ENCODE results near the gene STRN4. TPM values are rescaled to one million over a fixed set of nuclear protein-coding genes. Genes with fewer than 3 reads are reported as not detected.
A peak's percentile ranks its signal among the peaks of the same experiment; 100 is the strongest.

The STRN4 gene
- total and polyA plus RNA-seq, 9 of the 15 experiments (the other 6 are each of a cell fraction or from before 2014, with no cell fraction given): 0.62 to 83.7 (median 36.9) TPM

DNA sequence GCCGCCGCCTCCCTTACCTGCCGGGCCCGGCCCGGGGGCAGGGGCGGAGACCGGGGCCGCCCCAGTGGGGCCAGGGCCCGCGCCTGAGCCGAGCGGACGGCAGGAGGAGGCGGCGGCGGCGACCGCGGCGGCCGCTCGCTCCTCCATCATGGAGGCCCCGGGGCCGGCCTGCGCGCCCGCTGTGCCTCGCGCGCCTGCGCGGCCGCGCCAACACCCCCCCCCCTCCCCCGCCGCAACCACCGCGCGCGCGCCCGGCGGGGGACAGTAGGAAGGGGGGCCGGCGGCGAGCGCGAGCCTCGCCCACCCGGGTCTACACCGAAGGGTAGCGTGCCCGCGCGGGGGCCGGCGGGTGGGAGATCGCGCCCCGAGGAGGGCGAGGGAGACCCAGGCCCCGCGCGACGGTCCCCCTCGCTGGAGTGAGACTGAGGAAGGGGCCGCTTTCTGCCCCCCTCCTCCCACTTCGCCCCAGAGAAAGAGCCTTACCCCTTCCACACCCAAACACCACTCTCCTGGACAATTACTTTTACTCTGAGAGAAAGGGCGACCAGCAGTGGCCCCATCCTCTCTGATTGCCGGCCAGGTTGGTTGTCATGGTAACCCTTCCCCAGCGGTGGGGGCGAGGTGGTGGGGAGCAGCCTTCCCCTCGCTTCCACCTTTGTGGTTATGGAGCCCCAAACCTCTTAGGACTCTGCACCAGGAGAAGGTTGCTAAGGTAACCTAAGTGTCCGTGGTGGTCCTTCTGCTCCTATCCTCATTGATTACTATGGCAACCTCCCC, at the start of gene STRN4 (continued):
- no peak for TF ChIP-seq RBM22 (IDR thresholded peaks at IDR 0.05; ENCODE audit: low read depth, low read length, poor library complexity, severe bottlenecking)
- TF ChIP-seq DIDO1 (tag; IDR thresholded peaks at IDR 0.05; ENCODE audit: low read depth): no peak
- TF ChIP-seq SRSF9 (IDR thresholded peaks at IDR 0.05; ENCODE audit: borderline replicate concordance, low read depth, low read length): no peak
- TF ChIP-seq PTRF (tag; IDR thresholded peaks at IDR 0.05): no peak
- no peak for TF ChIP-seq ZNF384 (IDR thresholded peaks at IDR 0.05; ENCODE audit: low read depth, low read length)
- no peak for TF ChIP-seq ETV5 (CRISPR knock-in tag; IDR thresholded peaks at IDR 0.05; ENCODE audit: low read depth)
- TF ChIP-seq ZNF79 (CRISPR knock-in tag; IDR thresholded peaks at IDR 0.05; ENCODE audit: low read depth): no peak
- TF ChIP-seq ZNF586 (CRISPR knock-in tag; conservative IDR thresholded peaks at IDR 0.05): no peak
- TF ChIP-seq, protein P1, sequence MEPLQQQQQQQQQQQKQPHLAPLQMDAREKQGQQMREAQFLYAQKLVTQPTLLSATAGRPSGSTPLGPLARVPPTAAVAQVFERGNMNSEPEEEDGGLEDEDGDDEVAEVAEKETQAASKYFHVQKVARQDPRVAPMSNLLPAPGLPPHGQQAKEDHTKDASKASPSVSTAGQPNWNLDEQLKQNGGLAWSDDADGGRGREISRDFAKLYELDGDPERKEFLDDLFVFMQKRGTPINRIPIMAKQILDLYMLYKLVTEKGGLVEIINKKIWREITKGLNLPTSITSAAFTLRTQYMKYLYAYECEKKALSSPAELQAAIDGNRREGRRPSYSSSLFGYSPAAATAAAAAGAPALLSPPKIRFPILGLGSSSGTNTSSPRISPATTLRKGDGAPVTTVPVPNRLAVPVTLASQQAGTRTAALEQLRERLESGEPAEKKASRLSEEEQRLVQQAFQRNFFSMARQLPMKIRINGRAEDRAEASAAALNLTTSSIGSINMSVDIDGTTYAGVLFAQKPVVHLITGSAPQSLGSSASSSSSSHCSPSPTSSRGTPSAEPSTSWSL (CRISPR knock-in tag; IDR thresholded peaks at IDR 0.05; ENCODE audit: borderline replicate concordance): no peak
- TF ChIP-seq ETV6 (IDR thresholded peaks at IDR 0.05; ENCODE audit: borderline replicate concordance in 1 of 2, low read depth in 2 of 2, low read length in 1 of 2): no peak
- TF ChIP-seq ETV6 (CRISPR knock-in tag; IDR thresholded peaks at IDR 0.05; ENCODE audit: borderline replicate concordance): no peak
- TF ChIP-seq TARDBP (IDR thresholded peaks at IDR 0.05): no peak
- TF ChIP-seq C11orf30 (IDR thresholded peaks at IDR 0.05; ENCODE audit: low read depth): no peak
- no peak for TF ChIP-seq CBX5 (IDR thresholded peaks at IDR 0.05; ENCODE audit: borderline replicate concordance, low read depth)
- TF ChIP-seq LCOR (CRISPR knock-in tag; IDR thresholded peaks at IDR 0.05): no peak
- TF ChIP-seq RCOR1 (IDR thresholded peaks at IDR 0.05; ENCODE audit: borderline replicate concordance in 1 of 2, low read depth in 2 of 2, low read length in 2 of 2): no peak
- TF ChIP-seq ZNF445 (CRISPR knock-in tag; IDR thresholded peaks at IDR 0.05; ENCODE audit: low read depth): no peak
- TF ChIP-seq, protein P2, sequence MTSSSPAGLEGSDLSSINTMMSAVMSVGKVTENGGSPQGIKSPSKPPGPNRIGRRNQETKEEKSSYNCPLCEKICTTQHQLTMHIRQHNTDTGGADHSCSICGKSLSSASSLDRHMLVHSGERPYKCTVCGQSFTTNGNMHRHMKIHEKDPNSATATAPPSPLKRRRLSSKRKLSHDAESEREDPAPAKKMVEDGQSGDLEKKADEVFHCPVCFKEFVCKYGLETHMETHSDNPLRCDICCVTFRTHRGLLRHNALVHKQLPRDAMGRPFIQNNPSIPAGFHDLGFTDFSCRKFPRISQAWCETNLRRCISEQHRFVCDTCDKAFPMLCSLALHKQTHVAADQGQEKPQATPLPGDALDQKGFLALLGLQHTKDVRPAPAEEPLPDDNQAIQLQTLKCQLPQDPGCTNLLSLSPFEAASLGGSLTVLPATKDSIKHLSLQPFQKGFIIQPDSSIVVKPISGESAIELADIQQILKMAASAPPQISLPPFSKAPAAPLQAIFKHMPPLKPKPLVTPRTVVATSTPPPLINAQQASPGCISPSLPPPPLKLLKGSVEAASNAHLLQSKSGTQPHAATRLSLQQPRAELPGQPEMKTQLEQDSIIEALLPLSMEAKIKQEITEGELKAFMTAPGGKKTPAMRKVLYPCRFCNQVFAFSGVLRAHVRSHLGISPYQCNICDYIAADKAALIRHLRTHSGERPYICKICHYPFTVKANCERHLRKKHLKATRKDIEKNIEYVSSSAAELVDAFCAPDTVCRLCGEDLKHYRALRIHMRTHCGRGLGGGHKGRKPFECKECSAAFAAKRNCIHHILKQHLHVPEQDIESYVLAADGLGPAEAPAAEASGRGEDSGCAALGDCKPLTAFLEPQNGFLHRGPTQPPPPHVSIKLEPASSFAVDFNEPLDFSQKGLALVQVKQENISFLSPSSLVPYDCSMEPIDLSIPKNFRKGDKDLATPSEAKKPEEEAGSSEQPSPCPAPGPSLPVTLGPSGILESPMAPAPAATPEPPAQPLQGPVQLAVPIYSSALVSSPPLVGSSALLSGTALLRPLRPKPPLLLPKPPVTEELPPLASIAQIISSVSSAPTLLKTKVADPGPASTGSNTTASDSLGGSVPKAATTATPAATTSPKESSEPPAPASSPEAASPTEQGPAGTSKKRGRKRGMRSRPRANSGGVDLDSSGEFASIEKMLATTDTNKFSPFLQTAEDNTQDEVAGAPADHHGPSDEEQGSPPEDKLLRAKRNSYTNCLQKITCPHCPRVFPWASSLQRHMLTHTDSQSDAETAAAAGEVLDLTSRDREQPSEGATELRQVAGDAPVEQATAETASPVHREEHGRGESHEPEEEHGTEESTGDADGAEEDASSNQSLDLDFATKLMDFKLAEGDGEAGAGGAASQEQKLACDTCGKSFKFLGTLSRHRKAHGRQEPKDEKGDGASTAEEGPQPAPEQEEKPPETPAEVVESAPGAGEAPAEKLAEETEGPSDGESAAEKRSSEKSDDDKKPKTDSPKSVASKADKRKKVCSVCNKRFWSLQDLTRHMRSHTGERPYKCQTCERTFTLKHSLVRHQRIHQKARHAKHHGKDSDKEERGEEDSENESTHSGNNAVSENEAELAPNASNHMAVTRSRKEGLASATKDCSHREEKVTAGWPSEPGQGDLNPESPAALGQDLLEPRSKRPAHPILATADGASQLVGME (CRISPR knock-in tag; IDR thresholded peaks at IDR 0.05): peak; percentile 31; the same call in 1 of the 2 replicates
- no peak for TF ChIP-seq MEF2D (tag; conservative IDR thresholded peaks at IDR 0.05; ENCODE audit: low read depth)
- TF ChIP-seq CREM (IDR thresholded peaks at IDR 0.05; ENCODE audit: low read depth): no peak
